SJSA1 (cell line): ENCODE data around the gene SLC22A31. TPM values are rescaled to one million over a fixed set of nuclear protein-coding genes. Genes with fewer than 3 reads are reported as not detected.

Source experiments
- DNase-seq, 2 experiments: peaks; one replicate each; pipeline ENCODE4 v3.0.0-alpha.2; 2015 to 2020; ENCODE audit warnings: low spot score in 2 of 2, low read depth in 1 of 2
- H3K27ac ChIP-seq: fragments of 250-450 bp; sonication (Bioruptor Pico); 2 replicates; pipeline ENCODE4 v1.5.1; 2020; ENCODE audit warnings: mild to moderate bottlenecking, moderate library complexity
- H3K27me3 ChIP-seq: fragments of 250-450 bp; sonication (Bioruptor Pico); replicated peaks from 2 replicates; pipeline ENCODE4 v1.5.1; 2020; ENCODE audit warnings: mild to moderate bottlenecking, moderate library complexity
- H3K36me3 ChIP-seq: fragments of 250-450 bp; sonication (Bioruptor Pico); 2 replicates; pipeline ENCODE4 v1.5.1; 2020; ENCODE audit warnings: mild to moderate bottlenecking
- H3K4me1 ChIP-seq: fragments of 250-450 bp; sonication (Bioruptor Pico); replicated peaks from 2 replicates; pipeline ENCODE4 v1.6.1; 2021; ENCODE audit warnings: mild to moderate bottlenecking
- H3K4me3 ChIP-seq: fragments of 250-450 bp; sonication (Bioruptor Pico); 2 replicates; pipeline ENCODE4 v1.5.1; 2020; ENCODE audit warnings: mild to moderate bottlenecking
- H3K9me3 ChIP-seq: fragments of 250-450 bp; sonication (Bioruptor Pico); replicated peaks from 2 replicates; pipeline ENCODE4 v1.5.1; 2020; ENCODE audit warnings: mild to moderate bottlenecking
- total RNA-seq: library from RNA; depleted of rRNA; stranded (reverse); fragments of >200 nt; shearing (Covaris generic); gene quantifications from 2 replicates; pipeline ENCODE4 v1.2.3, GENCODE V29; 2014

The SLC22A31 gene
- total RNA-seq, 1 experiment from 2014 or later = not detected

- Histone ChIP-seq H3K27me3 (no peaks in the 10 kb centered on the region), H3K4me3 (no peak overlapping the region), H3K36me3 (peaks cover 61% of the 10 kb centered on the region), H3K4me1 (no peaks in the 10 kb centered on the region), H3K27ac (no peak overlapping the region), H3K9me3 (peaks cover 15% of the 10 kb centered on the region)
- DNase-seq = no peak
Observed at GRCh38 chr16:89232107-89232506, 31.8 kb upstream of the SLC22A31 start.

- H3K27ac ChIP-seq = no peak overlapping the region
Observed at GRCh38 chr16:89230255-89230654, 29.9 kb upstream of the SLC22A31 start.

GRCh38 chr16:89224665-89225064, 24.3 kb upstream of the SLC22A31 start:
- Histone ChIP-seq H3K9me3 (peaks cover 19% of the 10 kb centered on the region), H3K27ac (no peak overlapping the region), H3K36me3 (peaks cover 83% of the 10 kb centered on the region), H3K4me3 (no peak overlapping the region), H3K27me3 (no peaks in the 10 kb centered on the region), H3K4me1 (no peaks in the 10 kb centered on the region)
- no peak for DNase-seq

More at GRCh38 chr16:89230255-89230654, 29.9 kb upstream of the SLC22A31 start:
- Histone ChIP-seq H3K4me3 (no peak overlapping the region), H3K36me3 (peaks cover 76% of the 10 kb centered on the region), H3K27me3 (no peaks in the 10 kb centered on the region), H3K4me1 (no peaks in the 10 kb centered on the region), H3K9me3 (peaks cover 19% of the 10 kb centered on the region)
- no peak for DNase-seq

GRCh38 chr16:89222931-89223330, 22.6 kb upstream of the SLC22A31 start:
- H3K4me1 ChIP-seq = 0 out of 2 replicates have a peak, but pooled peaks cover 3% of the 10 kb centered on the region
- H3K9me3 ChIP-seq = peaks cover 12% of the 10 kb centered on the region
- H3K27ac ChIP-seq = no peak overlapping the region
- no peak overlapping the region for H3K4me3 ChIP-seq
- H3K27me3 ChIP-seq = no peaks in the 10 kb centered on the region
- DNase-seq = no peak
- H3K36me3 ChIP-seq = peaks cover 78% of the 10 kb centered on the region

- Histone ChIP-seq H3K9me3 (no peaks in the 10 kb centered on the region; the same call in 1 of the 2 replicates), H3K36me3 (peaks cover 72% of the 10 kb centered on the region), H3K4me1 (peaks cover 7% of the 10 kb centered on the region), H3K27me3 (no peaks in the 10 kb centered on the region), H3K4me3 (no peak overlapping the region), H3K27ac (no peak overlapping the region)
- DNase-seq = no peak
Observed at GRCh38 chr16:89221604-89222003, 21.3 kb upstream of the SLC22A31 start.

GRCh38 chr16:89219365-89219764, 19.0 kb upstream of the SLC22A31 start:
- Histone ChIP-seq H3K4me3 (no peak overlapping the region), H3K27me3 (no peaks in the 10 kb centered on the region), H3K27ac (no peak overlapping the region), H3K9me3 (no peaks in the 10 kb centered on the region), H3K4me1 (peaks cover 11% of the 10 kb centered on the region), H3K36me3 (peaks cover 52% of the 10 kb centered on the region)
- no peak for DNase-seq

- Histone ChIP-seq H3K27ac (peak within 1 kb of the TSS; percentile 83), H3K9me3 (no peaks in the 10 kb centered on the region), H3K4me3 (peak within 1 kb of the TSS; percentile 90), H3K4me1 (peaks cover 11% of the 10 kb centered on the region), H3K27me3 (no peaks in the 10 kb centered on the region), H3K36me3 (peaks cover 39% of the 10 kb centered on the region)
- peak; percentile 78 to 90 for DNase-seq
Observed at GRCh38 chr16:89217388-89218191, 17.3 kb upstream of the SLC22A31 start, which contains the start of gene ZNF778. Gene ZNF778 (plus strand): TSS chr16:89217703. CDS start chr16:89221128, 3,425 bp downstream.

- H3K9me3 ChIP-seq = no peaks in the 10 kb centered on the region
- H3K4me1 ChIP-seq = peaks cover 11% of the 10 kb centered on the region
- H3K4me3 ChIP-seq = peak overlapping the region; percentile 90
- H3K27ac ChIP-seq = peak overlapping the region; percentile 83
- peaks cover 34% of the 10 kb centered on the region for H3K36me3 ChIP-seq
- DNase-seq = no peak
- H3K27me3 ChIP-seq = no peaks in the 10 kb centered on the region
Observed at GRCh38 chr16:89217138-89217387, 16.7 kb upstream of the SLC22A31 start.

- Histone ChIP-seq H3K36me3 (peaks cover 28% of the 10 kb centered on the region), H3K9me3 (no peaks in the 10 kb centered on the region), H3K27ac (peak overlapping the region; percentile 83; the same call in 1 of the 2 replicates), H3K4me1 (peaks cover 11% of the 10 kb centered on the region), H3K4me3 (peak overlapping the region; percentile 90), H3K27me3 (no peaks in the 10 kb centered on the region)
- peak; percentile 70 to 71 for DNase-seq
Observed at GRCh38 chr16:89216315-89217137, 16.2 kb upstream of the SLC22A31 start.

GRCh38 chr16:89210904-89211515, 10.7 kb upstream of the SLC22A31 start:
- Histone ChIP-seq H3K36me3 (no peaks in the 10 kb centered on the region), H3K9me3 (no peaks in the 10 kb centered on the region), H3K4me1 (peaks cover 11% of the 10 kb centered on the region), H3K27me3 (peaks cover 19% of the 10 kb centered on the region), H3K27ac (no peak overlapping the region), H3K4me3 (no peak overlapping the region)
- no peak for DNase-seq

- peaks cover 11% of the 10 kb centered on the region for H3K4me1 ChIP-seq
- peaks cover 25% of the 10 kb centered on the region for H3K27me3 ChIP-seq
- H3K27ac ChIP-seq = no peak overlapping the region
- no peaks in the 10 kb centered on the region for H3K36me3 ChIP-seq
- DNase-seq = no peak
- no peak overlapping the region for H3K4me3 ChIP-seq
- H3K9me3 ChIP-seq = no peaks in the 10 kb centered on the region
Observed at GRCh38 chr16:89210165-89210903, 10.0 kb upstream of the SLC22A31 start.

- DNase-seq = no peak
- H3K9me3 ChIP-seq = no peaks in the 10 kb centered on the region
Observed at GRCh38 chr16:89209522-89210044, 9.2 kb upstream of the SLC22A31 start.

GRCh38 chr16:89207993-89208392, 7.7 kb upstream of the SLC22A31 start:
- Histone ChIP-seq H3K36me3 (no peaks in the 10 kb centered on the region), H3K9me3 (no peaks in the 10 kb centered on the region; the same call in 1 of the 2 replicates), H3K27ac (no peak overlapping the region)

More at GRCh38 chr16:89209522-89210044, 9.2 kb upstream of the SLC22A31 start:
- H3K27me3 ChIP-seq = peaks cover 30% of the 10 kb centered on the region
- peaks cover 11% of the 10 kb centered on the region for H3K4me1 ChIP-seq
- no peaks in the 10 kb centered on the region for H3K36me3 ChIP-seq
- no peak overlapping the region for H3K27ac ChIP-seq
- no peak overlapping the region for H3K4me3 ChIP-seq

More at GRCh38 chr16:89207993-89208392, 7.7 kb upstream of the SLC22A31 start:
- H3K27me3 ChIP-seq = peaks cover 44% of the 10 kb centered on the region
- no peak for DNase-seq
- H3K4me3 ChIP-seq = no peak overlapping the region
- peaks cover 11% of the 10 kb centered on the region for H3K4me1 ChIP-seq
